K562 (cell line): ENCODE data around the gene GCGR. TPM values are rescaled to one million over a fixed set of nuclear protein-coding genes. Genes with fewer than 3 reads are reported as not detected.

ENCODE experiments used
- CAMTA2 ChIP-seq: fragments of 250-450 bp; sonication (Bioruptor Pico); conservative IDR thresholded peaks from 2 replicates; pipeline ENCODE4 v1.5.1; 2022
- CSDE1 ChIP-seq, 2 experiments: fragments of 450-650 bp; IDR thresholded peaks; 2 replicates each; pipeline ENCODE4 v1.6.1; 2016; ENCODE audit warnings: mild to moderate bottlenecking in 1 of 2
- ETS1 ChIP-seq: conservative IDR thresholded peaks from 2 replicates; pipeline ENCODE4 v1.6.1; 2011; ENCODE audit warnings: low read depth, mild to moderate bottlenecking, low read length; ENCODE audit not compliant: control insufficient read depth
- ILF3 ChIP-seq: fragments of 450-650 bp; IDR thresholded peaks from 2 replicates; pipeline ENCODE4 v1.6.1; 2018; ENCODE audit warnings: antibody characterized with exemption, mild to moderate bottlenecking, moderate library complexity, borderline replicate concordance
- JUNB ChIP-seq: fragments of 450-650 bp; formaldehyde crosslinking; conservative IDR thresholded peaks from 2 replicates; pipeline ENCODE4 v1.4.0; 2020; ENCODE audit warnings: mild to moderate bottlenecking
- JUND ChIP-seq, 2 experiments: IDR thresholded peaks; 2 replicates in 1 of 2; 3 replicates in 1 of 2; pipeline ENCODE4 v1.6.1; 2011; ENCODE audit warnings: borderline replicate concordance in 2 of 2, low read depth in 2 of 2, low read length in 2 of 2, improper control_type of control experiment in 1 of 2, missing biosample characterization in 1 of 2, missing genetic modification characterization in 1 of 2, missing genetic modification reagents in 1 of 2
- POLR2A ChIP-seq: fragments of 450-650 bp; conservative IDR thresholded peaks from 2 replicates; pipeline ENCODE4 v1.6.1; 2016
- SIRT6 ChIP-seq: IDR thresholded peaks from one replicate; pipeline ENCODE4 v1.6.1; 2012; ENCODE audit warnings: low read depth, mild to moderate bottlenecking, control low read depth, inconsistent platforms, low read length, moderate library complexity
- THRB ChIP-seq: fragments of 450-650 bp; formaldehyde crosslinking; conservative IDR thresholded peaks from 2 replicates; pipeline ENCODE4 v1.4.0; 2022; ENCODE audit warnings: mild to moderate bottlenecking, missing genetic modification characterization
- U2AF2 ChIP-seq: fragments of 200-400 bp; formaldehyde crosslinking; optimal IDR thresholded peaks from 2 replicates; pipeline ENCODE3; 2017; ENCODE audit warnings: low read depth, mild to moderate bottlenecking, low read length
- ZBTB2 ChIP-seq: fragments of 450-650 bp; IDR thresholded peaks from 2 replicates; pipeline ENCODE4 v1.6.1; 2016; ENCODE audit warnings: antibody characterized with exemption
- ZBTB9 ChIP-seq: fragments of 450-650 bp; formaldehyde crosslinking; IDR thresholded peaks from 2 replicates; pipeline ENCODE4 v1.4.0; 2020; ENCODE audit warnings: mild to moderate bottlenecking, moderate library complexity
- polyA plus RNA-seq, 8 experiments: library from polyadenylated mRNA; depleted of rRNA in 4 of 8; stranded (reverse) in 5 of 8; unstranded in 3 of 8; fragments of >200 nt; fragmentation: Nextera tagmentation in 2 of 8; fragmentation: Illumina TruSeq in 1 of 8; extraction: Ambion mirVana in 2 of 8; extraction: Trizol in 1 of 8; gene quantifications; 2 replicates each; pipeline versions ENCODE4 v1.2.1 to v1.2.3, GENCODE V29; 2011 to 2014; ENCODE audit warnings: inconsistent platforms in 1 of 8, missing spikeins in 1 of 8
- total RNA-seq, 7 experiments: library from RNA; depleted of rRNA in 6 of 7; stranded (reverse); fragments of >200 nt in 6 of 7; fragmentation: Illumina TruSeq in 2 of 7; extraction: Trizol in 2 of 7; gene quantifications; 2 replicates each; pipeline versions ENCODE4 v1.2.1 to v1.2.3, GENCODE V29; 2011 to 2021; ENCODE audit warnings: low replicate concordance in 1 of 7
- TF ChIP-seq, protein P1 (sequence below): fragments of 450-650 bp; formaldehyde crosslinking; IDR thresholded peaks from 2 replicates; pipeline ENCODE4 v1.4.0; 2022; ENCODE audit warnings: missing genetic modification characterization
- TF ChIP-seq, protein P2 (sequence below): fragments of 250-450 bp; sonication (Bioruptor Pico); IDR thresholded peaks from 2 replicates; pipeline ENCODE4 v1.9.0; 2021; ENCODE audit warnings: mild to moderate bottlenecking
- TF ChIP-seq, protein P3 (sequence below): fragments of 450-650 bp; conservative IDR thresholded peaks from 2 replicates; pipeline ENCODE4 v1.6.1; 2016; ENCODE audit warnings: missing genetic modification characterization, low read depth, mild to moderate bottlenecking, missing compliant biosample characterization, moderate library complexity
- TF ChIP-seq, protein P4 (sequence below): fragments of 250-450 bp; sonication (Bioruptor Pico); IDR thresholded peaks from 2 replicates; pipeline ENCODE4 v1.4.0; 2020; ENCODE audit warnings: borderline replicate concordance

GCGR gene
- total and polyA plus RNA-seq, 9 of the 15 experiments (the other 6 are each of a cell fraction or from before 2014, with no cell fraction given), result not detected

GRCh38 chr17:81860756-81861568 is 57.0 kb downstream of the GCGR start (continued):
- TF ChIP-seq, protein P1, sequence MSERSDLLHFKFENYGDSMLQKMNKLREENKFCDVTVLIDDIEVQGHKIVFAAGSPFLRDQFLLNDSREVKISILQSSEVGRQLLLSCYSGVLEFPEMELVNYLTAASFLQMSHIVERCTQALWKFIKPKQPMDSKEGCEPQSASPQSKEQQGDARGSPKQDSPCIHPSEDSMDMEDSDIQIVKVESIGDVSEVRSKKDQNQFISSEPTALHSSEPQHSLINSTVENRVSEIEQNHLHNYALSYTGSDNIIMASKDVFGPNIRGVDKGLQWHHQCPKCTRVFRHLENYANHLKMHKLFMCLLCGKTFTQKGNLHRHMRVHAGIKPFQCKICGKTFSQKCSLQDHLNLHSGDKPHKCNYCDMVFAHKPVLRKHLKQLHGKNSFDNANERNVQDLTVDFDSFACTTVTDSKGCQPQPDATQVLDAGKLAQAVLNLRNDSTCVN, result peak; percentile 95
- TF ChIP-seq, protein P2, sequence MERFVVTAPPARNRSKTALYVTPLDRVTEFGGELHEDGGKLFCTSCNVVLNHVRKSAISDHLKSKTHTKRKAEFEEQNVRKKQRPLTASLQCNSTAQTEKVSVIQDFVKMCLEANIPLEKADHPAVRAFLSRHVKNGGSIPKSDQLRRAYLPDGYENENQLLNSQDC, result 0 out of 2 replicates have a peak, but pooled peaks have one; percentile 79
- TF ChIP-seq U2AF2 (no peak), ETS1 (peak; percentile 55; the same call in 1 of the 2 replicates), CAMTA2 (no peak), ZBTB9 (CRISPR knock-in tag) (peak; percentile 78), JUNB (CRISPR knock-in tag) (0 out of 2 replicates have a peak, but pooled peaks have one; percentile 1), ZBTB2 (peak; percentile 80), POLR2A (peak; percentile 91), JUND (IDR thresholded peaks at IDR 0.05; ENCODE audit: borderline replicate concordance, low read depth, low read length) (peak; percentile 95), JUND (tag; IDR thresholded peaks at IDR 0.05; ENCODE audit: borderline replicate concordance, low read depth, low read length) (peak; percentile 94; the same call in 2 of the 3 replicates), SIRT6 (no peak), ILF3 (no peak; the same call in 1 of the 2 replicates), THRB (peak; percentile 97), CSDE1 (IDR thresholded peaks at IDR 0.05) (no peak)
- TF ChIP-seq, protein P3, sequence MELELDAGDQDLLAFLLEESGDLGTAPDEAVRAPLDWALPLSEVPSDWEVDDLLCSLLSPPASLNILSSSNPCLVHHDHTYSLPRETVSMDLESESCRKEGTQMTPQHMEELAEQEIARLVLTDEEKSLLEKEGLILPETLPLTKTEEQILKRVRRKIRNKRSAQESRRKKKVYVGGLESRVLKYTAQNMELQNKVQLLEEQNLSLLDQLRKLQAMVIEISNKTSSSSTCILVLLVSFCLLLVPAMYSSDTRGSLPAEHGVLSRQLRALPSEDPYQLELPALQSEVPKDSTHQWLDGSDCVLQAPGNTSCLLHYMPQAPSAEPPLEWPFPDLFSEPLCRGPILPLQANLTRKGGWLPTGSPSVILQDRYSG (tag), result peak; percentile 98
- TF ChIP-seq, protein P4, sequence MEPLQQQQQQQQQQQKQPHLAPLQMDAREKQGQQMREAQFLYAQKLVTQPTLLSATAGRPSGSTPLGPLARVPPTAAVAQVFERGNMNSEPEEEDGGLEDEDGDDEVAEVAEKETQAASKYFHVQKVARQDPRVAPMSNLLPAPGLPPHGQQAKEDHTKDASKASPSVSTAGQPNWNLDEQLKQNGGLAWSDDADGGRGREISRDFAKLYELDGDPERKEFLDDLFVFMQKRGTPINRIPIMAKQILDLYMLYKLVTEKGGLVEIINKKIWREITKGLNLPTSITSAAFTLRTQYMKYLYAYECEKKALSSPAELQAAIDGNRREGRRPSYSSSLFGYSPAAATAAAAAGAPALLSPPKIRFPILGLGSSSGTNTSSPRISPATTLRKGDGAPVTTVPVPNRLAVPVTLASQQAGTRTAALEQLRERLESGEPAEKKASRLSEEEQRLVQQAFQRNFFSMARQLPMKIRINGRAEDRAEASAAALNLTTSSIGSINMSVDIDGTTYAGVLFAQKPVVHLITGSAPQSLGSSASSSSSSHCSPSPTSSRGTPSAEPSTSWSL (CRISPR knock-in tag), result no peak; the same call in 1 of the 2 replicates
